DOHH2 (cell line): Measurements from ENCODE around the gene WASHC2A.

Source experiments
- CTCF ChIP-seq: fragments of 200-600 bp; sonication (generic); IDR thresholded peaks from one replicate; pipeline ENCODE4 v1.5.1; 2014; ENCODE audit warnings: antibody characterized with exemption, mild to moderate bottlenecking, low read depth, low read length; ENCODE audit not compliant: poor library complexity, severe bottlenecking
- EZH2phosphoT487 ChIP-seq: fragments of 200-600 bp; sonication (generic); IDR thresholded peaks from 2 replicates; pipeline ENCODE4 v1.6.1; 2017; ENCODE audit warnings: borderline replicate concordance, mild to moderate bottlenecking, antibody characterized with exemption, low read length, moderate library complexity, mixed read lengths

GRCh38 chr10:50021646-50022045 is 46.1 kb upstream of the WASHC2A start:
- TF ChIP-seq CTCF = no peak
- no peak for TF ChIP-seq EZH2phosphoT487
